GM21723 (cell line): ENCODE data around the gene PLPP6.
"Not testable (repeated sequence)": the region's sequence is repeated elsewhere in the genome, so short reads cannot be mapped to it uniquely, and the experiment has no call there.

Source experiments
- ATAC-seq: cut with Tn5 transposase; IDR thresholded peaks from one replicate; pipeline ENCODE4 v1.9.1; 2021; ENCODE audit warnings: mild to moderate bottlenecking, moderate library complexity; ENCODE audit not compliant: unreplicated experiment

PLPP6 gene

DNA sequence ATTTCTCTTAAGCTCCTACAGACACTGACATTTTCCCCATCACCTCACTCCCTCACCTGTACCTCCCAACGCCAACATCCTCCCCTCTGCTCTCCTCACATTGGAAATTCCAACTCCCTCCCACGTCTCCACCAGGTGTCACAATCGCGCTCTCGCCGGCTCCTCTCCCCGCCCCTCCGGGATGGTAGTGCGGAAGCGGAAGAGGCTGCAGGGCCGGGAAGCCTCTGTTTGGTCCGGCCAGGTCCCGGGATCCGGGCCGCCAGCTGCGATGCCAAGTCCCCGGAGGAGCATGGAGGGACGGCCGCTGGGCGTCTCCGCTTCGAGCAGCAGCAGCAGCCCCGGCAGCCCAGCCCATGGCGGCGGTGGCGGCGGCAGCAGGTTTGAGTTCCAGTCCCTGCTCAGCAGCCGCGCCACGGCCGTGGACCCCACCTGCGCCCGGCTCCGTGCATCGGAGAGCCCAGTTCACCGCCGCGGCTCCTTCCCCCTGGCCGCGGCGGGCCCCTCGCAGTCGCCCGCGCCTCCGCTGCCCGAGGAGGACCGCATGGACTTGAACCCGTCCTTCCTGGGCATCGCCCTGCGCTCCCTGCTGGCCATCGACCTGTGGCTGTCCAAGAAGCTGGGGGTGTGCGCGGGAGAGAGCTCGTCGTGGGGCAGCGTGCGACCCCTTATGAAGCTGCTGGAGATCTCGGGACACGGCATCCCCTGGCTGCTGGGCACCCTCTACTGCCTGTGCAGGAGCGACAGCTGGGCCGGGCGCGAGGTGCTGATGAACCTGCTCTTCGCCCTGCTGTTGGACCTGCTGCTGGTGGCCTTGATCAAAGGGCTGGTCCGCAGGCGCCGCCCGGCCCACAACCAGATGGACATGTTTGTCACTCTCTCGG is at the start of gene PLPP6:
TSS of gene PLPP6 (plus strand) at position 187 of the 881 bp plus-strand sequence. CDS start at position 269, 82 bp downstream.
- ATAC-seq: peak; percentile 90

DNA sequence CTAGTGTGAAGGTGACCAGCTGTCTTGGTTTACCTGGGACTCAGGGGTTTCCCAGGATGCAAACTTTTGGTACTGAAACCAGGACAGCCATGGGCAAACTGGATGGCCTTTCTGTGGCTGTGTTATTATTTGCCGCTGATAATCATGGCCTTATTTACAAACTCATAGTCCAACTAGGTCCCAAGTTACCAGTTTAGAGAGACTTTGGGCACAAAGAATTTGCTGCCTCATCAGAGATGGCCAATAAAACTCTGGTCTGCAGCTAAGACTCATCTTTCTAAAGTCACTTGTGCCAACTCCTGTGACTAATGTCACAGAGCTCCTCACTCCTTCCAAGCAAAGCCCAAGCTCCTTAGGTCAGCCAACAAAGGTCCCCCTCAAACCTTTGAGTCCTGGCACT is 47.5 kb upstream of the PLPP6 start:
- ATAC-seq: no peak

DNA sequence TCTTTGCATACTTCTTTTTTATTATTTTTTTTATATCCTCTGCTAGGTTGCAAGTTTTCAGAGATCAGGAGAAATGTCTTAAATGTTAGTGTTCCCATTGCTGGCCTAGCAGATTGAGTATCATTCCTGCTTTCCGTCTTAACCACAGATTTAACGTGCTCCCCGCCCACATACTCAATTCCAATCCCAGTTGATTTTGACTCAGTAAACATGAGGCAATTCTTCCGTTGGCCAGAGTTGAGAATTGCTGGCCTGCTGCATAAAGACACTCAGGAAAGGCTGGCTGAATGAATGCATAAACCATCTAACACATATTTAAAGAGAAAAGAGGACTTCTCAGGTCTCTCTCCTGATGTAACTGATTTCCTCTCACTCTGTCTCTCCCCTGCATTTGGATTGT is 46.8 kb upstream of the PLPP6 start:
- no peak for ATAC-seq

DNA sequence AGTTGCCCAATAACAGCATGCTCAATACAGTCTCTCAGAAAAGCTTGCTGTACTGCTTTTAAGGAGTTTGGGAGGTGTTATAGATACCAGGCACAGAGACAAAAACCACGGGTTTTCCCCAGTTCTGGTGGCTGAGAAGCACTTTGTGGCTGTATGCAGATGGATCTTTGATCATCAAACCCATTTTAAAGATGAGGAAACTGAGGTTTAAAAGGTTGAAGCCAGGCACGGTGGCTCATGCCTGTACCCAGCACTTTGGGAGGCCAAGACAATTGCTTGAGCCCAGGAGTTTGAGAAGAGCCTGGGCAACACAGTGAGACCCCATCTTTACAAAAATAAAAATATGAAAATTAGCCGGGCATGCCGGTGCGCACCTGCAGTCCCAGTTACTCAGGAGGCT is 46.3 kb upstream of the PLPP6 start:
- ATAC-seq: no peak

DNA sequence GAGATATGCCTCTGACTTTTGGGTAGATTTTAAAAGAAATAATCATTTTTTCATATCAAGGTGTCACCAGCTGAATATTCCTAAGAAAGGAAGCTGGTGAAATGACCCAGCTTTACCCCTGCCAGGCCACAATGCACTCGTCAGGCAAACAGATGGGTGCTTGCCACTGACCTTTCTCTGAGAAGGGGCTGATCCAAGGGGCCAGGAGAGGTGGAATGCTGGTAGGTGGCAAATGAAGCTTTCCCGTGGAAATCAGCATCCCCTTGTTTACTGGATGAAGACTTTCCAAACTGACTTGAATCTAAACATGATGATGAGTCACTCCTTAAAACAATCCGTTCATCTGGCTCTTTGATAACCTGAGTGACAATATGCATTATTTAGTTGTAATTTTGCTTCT is 44.3 kb upstream of the PLPP6 start:
- no peak for ATAC-seq

DNA sequence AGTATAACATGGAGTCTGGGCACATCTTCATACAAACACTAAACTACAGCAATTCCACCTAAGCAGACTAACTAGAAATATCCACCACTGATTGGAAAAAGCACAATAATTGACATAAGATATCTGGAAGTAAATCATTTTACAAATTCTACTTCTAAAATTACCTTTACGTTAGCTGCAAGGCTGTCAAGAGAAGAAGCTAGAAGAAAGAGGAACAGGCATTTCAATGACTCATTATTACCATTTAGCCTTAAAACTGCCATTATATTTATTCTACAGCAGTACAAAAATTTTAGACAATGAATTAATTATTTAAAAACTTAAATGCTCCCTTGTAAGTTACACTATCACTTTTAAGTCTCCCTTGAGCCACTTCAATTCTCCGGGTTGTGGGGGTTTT is 43.4 kb upstream of the PLPP6 start:
- no peak for ATAC-seq

DNA sequence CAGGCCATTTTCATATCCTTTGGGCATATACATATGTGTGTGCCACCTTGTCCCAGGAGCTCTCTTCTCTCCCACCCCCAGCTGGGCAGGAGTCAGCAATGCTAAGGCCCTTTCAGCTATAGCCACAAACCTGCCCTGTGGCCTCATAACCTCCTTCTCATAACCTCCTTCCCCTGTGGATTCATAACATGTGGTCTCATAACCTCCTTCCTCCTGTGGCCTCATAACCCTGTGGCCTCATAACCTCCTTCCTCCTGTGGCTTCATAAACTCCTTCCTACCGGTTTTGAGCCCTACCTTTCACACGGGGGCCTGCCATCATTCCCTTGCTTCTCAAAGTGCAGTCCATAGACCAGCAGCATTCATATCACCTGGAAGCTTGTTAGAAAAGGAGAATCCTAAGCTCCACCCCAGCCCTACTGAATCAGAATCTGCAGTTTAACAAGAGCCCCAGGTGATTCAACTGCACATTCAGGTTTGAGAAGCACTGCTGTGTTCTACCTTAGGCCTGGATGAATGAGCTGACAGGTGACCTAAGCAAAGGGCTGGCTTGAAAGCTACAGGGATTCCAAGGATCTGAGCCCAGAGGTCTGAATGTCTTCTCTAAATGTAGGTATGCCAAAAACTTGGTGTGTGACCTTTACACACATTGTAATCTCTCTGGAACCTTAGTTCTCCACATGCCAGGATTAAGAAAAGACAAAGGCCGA is 41.9 kb upstream of the PLPP6 start:
- no peak for ATAC-seq

DNA sequence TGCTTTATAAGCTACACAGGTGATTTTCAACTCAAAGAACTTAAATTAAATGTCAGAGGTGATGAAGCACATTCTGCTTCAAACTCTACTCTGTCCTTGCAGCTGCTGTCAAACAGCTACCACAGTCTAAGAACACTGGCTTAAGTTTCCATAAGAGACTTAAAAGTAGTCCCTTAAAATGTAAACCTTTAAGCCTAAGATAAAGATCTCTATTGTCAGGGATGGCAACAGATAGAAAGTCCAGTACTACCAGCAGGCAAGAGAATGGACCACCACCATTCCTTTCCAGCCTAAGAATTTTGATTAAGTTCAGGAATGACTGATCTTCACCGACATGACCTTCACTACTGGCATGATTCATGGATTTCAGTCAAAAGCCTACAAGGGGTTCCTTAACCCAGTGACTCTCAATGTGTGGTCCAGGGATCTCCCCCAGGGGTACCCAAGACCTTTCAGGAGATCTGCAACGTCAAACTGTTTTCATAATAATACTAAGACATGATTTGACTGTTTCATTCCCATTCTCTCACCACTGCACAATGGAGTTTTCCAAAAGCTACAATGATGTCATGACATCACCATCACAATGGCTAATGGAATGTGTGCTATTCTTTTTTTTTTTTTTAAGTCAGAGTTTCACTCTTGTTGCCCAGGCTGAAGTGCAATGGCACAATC is 41.1 kb upstream of the PLPP6 start:
- ATAC-seq: no peak

DNA sequence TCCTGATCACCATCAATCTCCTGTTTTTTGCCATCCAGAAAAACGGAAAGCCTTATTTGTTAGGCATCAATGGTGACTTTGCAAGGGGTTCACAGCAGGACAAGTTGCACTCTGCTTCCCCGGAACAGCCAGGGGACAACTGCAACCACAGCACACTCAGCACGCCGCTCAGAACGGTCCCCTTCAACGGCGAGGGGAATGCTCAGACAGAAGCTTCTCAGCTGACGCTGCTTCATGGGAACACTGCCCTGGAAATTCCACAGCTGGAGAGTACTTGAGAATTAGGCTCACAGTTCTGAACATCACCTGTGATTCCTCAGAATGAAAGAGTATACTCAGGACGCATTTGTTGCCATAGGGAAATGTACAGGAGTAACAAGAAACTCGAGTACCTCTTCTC is 40.1 kb upstream of the PLPP6 start:
- no peak for ATAC-seq

DNA sequence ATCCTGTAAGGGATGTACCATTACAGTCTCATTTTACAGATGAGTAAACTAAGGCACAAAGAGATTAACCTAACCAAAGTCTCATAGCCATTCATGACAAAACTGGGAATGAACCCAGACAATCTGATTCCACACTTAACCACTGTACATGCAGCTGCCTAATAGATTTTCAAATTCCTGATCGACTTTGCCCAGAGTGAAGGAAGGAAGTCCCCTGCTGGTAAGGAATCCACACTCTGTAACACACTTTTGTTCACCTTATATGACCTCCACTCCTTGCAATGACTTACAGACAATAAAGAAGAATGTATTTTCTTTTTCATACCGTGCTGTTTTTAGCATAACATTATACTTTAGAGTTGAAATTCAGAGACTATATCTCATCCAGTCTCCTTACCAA is 31.3 kb upstream of the PLPP6 start:
- no peak for ATAC-seq

DNA sequence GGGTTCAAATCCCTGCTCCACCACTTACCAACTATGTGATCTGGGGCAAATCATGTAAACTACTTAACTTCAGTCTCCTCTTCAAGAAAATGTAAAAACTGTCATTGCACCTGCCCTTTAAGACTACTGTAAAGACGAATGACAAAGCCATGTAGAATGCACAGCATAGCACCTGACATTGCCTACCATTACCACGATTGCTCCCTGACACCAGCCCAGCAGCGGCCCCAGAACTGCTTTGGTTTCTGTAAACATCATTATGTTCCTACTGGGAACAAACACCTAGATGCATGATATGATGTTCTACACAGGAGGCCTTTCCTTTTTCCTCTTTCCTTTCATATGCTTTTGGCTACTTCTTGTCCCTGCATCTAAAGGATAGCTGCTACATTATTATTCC is 23.1 kb upstream of the PLPP6 start:
- ATAC-seq: no peak

DNA sequence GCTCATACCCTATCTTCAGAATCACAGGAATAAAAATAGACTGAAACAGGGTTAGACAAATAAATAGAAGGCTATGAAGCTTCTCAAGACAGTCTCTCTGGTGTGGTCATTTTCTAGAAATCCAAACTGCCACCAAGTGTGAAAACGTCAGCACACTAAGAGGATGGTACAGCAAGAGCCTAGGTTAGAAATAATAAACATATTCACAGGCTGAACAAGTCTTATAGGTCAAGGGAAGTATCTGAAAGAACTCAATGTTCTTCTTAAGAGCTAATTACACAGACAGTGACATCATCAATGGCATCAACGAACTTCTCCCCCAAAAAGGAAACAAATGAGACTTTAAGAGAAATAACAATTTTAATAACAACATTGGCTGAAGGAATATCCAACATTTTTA is 22.7 kb upstream of the PLPP6 start:
- no peak for ATAC-seq

DNA sequence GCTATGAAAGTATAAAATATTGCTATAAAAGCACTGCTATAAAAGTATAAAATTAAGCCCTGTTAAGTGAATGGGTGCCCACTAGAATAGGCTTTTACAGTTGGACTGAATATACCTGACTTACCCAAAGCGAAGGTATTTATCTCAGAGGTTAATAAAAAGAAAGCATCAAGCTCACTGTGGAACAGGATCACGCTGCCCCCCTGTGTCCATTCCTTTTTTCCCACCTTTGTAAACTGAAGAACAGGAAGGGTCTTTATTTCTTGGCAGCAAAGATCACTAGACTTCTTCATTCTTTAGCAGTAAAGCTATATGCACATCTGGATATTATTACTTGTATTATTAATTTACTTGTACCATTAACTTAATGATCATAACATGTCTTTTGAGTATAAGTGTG is 22.1 kb upstream of the PLPP6 start:
- ATAC-seq: no peak

DNA sequence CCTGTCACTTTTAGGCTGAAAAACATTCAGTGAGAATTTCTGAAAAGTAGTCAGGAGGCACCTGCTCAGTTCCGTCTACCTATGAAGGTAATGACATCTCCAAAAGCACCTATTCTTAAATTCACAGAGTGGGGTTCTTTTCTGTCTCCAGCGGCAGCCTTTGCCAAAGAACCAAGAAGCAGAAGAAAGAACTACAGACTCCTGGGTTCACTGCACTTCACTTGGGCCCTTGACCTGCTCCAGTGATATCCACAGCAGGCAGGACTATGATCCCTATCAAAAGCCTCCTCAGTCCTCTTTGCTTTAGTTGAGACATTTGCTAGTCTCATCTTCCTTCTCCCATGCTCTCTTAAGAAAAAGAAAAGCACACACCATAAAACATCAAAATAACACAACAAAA is 19.7 kb upstream of the PLPP6 start:
- no peak for ATAC-seq

DNA sequence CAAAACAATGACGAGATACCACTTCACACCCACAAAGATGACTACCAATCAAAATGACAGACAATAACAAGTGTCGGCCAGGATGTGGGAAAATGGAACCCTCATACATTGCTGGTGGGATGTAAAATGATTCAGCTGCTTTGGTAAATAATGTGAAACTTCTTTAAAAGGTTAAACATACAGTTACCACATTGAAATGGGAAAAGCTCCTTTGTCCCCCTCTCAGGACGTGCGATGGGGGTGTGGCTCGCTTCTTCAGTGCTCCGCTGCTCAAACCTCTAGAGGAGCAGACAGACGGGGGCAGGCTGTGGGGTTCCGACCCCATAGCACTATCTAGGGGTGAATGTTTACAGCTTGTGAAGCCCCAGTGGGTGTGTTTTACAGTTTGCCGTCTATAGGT is 8.0 kb upstream of the PLPP6 start:
- no peak for ATAC-seq

DNA sequence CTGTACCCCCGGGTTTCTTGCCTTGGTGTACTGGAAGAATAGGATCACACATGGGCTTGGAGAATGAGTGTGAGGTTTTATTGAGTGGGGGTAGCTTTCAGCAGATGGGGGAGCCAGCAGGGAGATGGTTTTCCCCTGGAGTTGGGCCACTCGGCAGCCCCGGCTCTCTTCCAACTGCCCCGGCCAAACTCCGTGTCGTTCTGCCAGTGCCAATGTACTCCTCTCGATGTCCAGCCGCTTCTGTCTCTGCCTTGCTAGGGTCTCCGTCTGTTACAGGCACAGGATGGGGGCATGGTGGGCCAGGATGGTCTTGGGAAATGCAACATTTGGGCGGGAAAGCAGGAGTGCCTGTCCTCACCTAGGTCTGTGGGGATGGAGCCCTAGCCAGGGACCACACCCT is 7.6 kb upstream of the PLPP6 start:
- no peak for ATAC-seq

DNA sequence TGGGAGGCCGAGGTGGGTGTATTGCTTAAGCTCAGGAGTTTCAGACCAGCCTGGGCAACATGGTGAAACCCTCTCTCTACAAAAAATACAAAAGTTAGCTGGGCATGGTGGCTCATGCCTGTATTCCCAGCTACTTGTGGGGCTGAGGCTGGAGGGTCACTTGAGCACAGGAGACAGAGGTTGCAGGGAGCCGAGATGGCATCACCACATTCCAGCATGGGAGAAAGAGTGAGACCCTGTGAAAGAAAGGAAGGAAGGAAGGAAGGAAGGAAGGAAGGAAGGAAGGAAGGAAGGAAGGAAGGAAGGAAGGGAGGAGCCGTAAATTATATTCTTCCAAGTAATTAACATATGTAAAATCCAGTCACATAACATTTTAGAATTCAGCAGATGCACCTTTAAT is 5.9 kb upstream of the PLPP6 start:
- not testable (repeated sequence) for ATAC-seq

DNA sequence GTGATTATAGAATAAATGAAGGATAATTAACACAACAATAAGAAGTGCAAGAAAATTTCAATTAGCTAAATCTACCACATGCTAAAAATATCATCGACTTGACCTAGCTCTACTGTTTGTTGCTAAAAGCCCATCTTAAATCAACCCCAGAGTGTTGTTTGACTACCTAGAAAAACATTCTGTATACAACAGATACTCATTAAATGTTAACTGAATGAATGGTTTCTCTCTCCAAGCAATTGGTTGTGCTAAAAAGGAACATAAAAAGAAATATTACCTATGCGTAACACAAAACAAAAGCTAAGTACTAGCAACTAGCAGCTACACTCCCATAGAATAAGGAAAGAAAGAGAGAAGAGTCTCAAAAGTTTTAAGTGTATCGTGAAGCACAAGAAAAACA is 5.5 kb upstream of the PLPP6 start:
- no peak for ATAC-seq

DNA sequence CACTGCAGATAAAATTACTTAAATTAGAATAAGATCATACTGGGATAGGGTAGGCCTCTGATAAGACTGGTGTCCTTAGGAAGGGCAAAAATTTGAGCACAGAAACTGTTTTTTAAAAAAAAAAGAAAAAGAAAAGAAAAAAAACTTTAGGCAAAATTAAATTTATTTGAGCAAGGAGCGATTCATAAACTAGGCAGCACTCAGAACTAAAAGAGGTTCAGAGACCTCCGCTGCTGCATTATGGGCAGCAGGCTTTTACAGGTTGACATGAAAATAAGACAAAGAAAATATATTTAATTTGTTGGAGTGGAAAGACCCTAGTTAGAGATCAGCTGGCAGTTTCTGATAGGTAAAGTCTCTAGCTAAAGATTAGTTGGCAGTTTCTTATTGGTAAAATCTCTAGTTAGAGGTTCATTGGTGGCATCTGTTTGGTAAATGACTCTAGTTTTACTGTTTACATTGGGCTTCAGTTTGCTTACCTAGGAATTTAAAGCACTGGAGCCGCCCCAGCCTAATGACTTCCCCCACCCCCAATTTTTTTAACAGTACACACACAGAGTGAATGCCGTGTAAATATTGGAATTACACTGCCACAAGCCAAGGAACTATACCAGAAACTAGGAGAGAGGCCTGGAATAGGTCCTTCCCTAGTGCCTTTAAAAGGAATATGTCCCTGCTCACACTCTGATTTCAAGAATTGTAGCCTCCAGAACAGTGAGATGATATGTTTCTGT is 4.5 kb upstream of the PLPP6 start:
- no peak for ATAC-seq

DNA sequence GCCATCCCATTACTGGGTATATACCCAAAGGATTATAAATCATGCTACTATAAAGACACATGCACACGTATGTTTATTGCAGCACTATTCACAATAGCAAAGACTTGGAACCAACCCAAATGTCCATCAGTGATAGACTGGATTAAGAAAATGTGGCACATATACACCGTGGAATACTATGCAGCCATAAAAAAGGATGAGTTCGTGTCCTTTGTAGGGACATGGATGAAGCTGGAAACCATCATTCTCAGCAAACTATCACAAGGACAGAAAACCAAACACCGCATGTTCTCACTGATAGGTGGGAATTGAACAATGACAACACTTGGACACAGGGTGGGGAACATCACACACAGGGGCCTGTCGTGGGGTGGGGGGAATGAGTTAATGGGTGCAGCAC is 1.4 kb upstream of the PLPP6 start:
- ATAC-seq: not testable (repeated sequence)

DNA sequence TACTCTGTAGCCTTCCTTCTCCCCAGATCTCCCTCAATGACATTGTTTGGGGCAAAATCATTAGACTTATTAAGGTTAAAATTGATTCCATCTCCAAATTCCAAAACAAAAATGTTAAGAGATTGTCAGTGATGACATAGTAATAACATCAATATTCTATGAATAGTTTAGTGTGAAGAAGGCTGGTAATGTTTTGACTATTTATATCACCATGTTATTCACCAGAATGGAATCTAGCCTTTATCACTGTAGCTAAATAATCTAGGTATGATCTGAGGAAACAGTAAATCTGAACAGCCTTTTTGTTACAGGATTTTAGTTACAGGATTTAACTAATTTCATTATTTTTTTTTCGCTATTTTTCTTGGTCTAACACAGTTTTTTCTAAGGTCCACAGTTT is 929 bp upstream of the PLPP6 start:
- ATAC-seq: no peak
